KOPT-K1 (cell line): ENCODE measurements around the gene CADPS2.

Experiments
- H3K27ac ChIP-seq: fragments of 200-600 bp; sonication (generic); 2 replicates; pipeline ENCODE4 v1.5.1; 2016; ENCODE audit warnings: antibody characterized with exemption, mild to moderate bottlenecking, low read depth, low read length; ENCODE audit not compliant: poor library complexity, severe bottlenecking
- H3K36me3 ChIP-seq: fragments of 200-600 bp; sonication (generic); 2 replicates; pipeline ENCODE4 v1.5.1; 2017; ENCODE audit warnings: antibody characterized with exemption, mild to moderate bottlenecking, low read length, moderate library complexity; ENCODE audit not compliant: insufficient read depth
- H3K9me3 ChIP-seq: fragments of 200-600 bp; sonication (generic); 2 replicates; pipeline ENCODE4 v1.5.1; 2017; ENCODE audit warnings: antibody characterized with exemption, low read length, mild to moderate bottlenecking; ENCODE audit not compliant: insufficient read depth, poor library complexity, severe bottlenecking

CADPS2 gene

DNA sequence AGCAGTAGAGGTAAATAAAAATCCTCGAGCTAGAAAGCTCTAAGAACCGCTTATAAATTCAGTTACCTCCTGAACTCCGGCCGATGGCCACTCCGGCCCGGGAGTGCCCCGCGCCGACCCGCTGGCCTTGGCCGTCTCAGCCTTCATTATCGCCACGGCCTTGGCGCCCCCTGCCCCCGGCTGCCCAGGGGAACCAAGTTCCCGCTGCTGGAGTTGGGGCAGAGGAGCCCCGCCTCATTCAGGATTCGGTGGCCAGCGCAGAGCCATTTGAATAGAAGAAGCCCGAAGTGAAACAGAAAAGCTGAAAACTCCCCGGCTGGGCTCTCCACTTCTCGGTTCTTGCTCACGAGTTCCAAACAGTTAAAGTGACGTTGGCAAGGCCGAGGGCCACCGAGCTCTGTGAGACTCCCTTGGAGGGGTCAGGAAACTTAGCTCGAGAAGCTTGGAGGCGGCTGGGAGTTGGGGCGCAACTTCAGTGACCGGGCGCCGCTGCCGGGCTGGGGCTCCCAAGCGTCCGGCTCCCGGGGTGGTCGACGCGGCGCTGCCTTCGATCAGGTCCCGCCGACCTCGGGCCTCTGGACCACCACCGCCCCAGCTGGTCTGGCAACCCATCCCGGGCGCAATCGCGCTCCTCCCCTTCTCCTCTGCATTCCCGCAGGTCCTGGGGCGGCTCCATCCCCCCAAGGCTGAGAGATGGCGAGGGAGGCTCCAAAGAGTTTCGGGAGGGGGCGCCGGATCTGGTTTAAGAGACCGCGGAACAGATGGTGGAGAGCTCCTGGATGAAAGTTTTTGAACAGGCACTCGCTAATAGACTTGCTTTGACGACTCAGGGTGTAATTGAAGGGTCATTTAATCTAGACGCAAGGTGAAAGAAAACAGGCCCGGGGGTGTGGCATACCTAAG lies 575.9 kb downstream of the CADPS2 start:
- peaks cover 9% of the 10 kb centered on the region for H3K9me3 ChIP-seq
- no peaks in the 10 kb centered on the region for H3K36me3 ChIP-seq
- H3K27ac ChIP-seq: no peak overlapping the region

GRCh38 chr7:122309421-122309820 lies 576.8 kb downstream of the CADPS2 start:
- Histone ChIP-seq H3K27ac (no peak overlapping the region), H3K36me3 (no peaks in the 10 kb centered on the region), H3K9me3 (peaks cover 9% of the 10 kb centered on the region)

DNA sequence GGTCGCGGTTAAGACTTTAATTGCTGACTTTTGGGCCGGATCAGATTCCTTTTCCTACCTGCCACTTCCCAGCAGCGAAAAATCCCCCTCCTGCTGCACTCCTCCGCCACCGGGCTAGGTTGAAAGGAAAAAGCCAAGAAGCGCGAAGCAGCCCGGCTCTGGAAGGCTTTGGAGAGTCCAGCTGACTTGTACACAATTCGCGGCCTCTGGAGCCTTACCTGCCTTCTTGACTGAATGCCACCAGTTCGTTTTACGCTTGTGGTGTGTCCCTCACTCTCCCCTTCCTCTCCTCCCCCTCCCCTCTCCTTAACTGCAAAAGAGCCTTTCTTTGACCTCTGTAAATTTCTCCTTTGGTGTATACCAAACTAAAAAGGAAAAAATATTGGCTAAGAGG lies 579.0 kb downstream of the CADPS2 start:
- H3K36me3 ChIP-seq: no peaks in the 10 kb centered on the region
- H3K27ac ChIP-seq: no peak overlapping the region
- peaks cover 9% of the 10 kb centered on the region for H3K9me3 ChIP-seq

GRCh38 chr7:122306320-122307227 lies 579.7 kb downstream of the CADPS2 start:
- peaks cover 9% of the 10 kb centered on the region for H3K9me3 ChIP-seq
- no peaks in the 10 kb centered on the region for H3K36me3 ChIP-seq
- H3K27ac ChIP-seq: no peak overlapping the region

- Histone ChIP-seq H3K9me3 (peaks cover 9% of the 10 kb centered on the region), H3K27ac (no peak overlapping the region), H3K36me3 (no peaks in the 10 kb centered on the region)
These were observed 580.6 kb downstream of the CADPS2 start for GRCh38 chr7:122305475-122306319.

GRCh38 chr7:122304996-122305421 lies 581.3 kb downstream of the CADPS2 start:
- Histone ChIP-seq H3K9me3 (peaks cover 9% of the 10 kb centered on the region), H3K27ac (no peak overlapping the region), H3K36me3 (no peaks in the 10 kb centered on the region)

DNA sequence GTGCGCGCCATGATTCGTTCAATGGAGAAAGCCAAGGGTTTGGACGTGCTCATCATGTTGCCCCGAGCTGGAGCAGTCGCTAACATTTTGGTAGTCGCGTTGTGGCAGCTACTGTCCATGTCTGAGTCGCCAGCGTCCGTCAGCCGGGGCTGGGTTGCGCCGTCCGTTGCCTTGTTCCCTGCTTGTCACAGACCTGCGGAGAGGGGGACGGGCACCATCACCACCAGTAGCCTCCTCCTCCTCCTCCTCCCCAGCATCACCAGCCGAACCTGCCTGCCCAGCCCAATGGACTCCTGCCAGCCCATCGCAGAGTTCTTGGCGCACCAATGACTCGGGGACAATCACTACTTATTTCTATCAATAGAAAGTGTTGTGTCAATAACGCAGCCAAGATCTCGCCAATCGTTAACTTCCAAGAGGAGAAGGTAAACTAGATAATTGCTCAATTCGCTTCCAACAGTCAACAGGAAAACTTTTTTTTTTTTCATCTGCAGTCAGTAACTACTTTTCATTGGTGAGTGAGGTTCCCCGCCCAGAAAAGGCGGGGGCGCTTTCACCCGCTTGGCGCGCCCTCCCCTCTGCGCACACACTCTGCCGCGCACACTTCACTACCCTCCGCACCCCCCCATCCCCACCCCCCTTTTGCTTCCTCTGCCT lies 581.8 kb downstream of the CADPS2 start, which contains the start of gene FEZF1:
TSS of gene FEZF1 (minus strand) at position 432 of the 657 bp plus-strand sequence. CDS start at position 119, 313 bp downstream.
- H3K27ac ChIP-seq: no peak within 1 kb of the TSS
- peaks cover 9% of the 10 kb centered on the region for H3K9me3 ChIP-seq
- H3K36me3 ChIP-seq: no peaks in the 10 kb centered on the region

DNA sequence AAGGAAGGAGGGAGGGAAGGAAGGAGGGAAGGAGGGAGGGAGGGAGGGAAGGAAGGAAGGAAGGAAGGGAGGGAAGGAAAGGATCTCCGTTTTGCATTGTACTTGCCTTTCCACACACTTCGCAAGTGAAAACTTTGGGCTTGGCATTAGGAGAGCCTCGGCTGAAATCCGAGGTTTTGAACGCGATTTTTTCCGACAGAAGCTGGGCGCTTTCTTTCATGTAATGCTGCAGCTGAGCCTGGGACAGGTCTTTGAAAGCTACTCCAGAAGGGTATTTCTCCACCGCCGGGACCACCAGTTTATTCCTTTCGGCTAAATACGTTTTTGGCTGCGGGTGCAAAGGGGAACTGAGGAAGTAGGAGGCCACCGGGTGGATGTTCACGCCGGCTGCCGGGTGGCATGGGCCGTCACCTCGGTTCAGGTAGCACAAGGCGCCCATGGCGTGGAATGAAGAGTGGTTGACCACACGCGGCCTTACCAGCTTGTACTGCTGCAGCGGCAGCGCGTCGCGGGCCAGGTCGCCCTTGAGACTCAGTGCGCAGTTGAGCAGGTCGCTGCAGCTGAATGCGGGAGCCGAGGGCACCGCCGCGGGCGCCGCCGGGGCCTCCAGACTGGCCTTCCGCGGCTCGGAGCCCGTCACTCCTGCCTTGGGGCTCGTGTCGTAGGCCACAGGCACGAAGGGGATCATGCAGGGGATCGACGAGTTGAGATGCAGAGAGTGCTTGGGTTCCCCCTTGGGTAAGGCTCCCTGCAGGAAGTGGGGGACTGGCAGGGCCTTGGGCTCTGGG lies 582.5 kb downstream of the CADPS2 start:
- peaks cover 9% of the 10 kb centered on the region for H3K9me3 ChIP-seq
- H3K27ac ChIP-seq: no peak overlapping the region
- no peaks in the 10 kb centered on the region for H3K36me3 ChIP-seq

DNA sequence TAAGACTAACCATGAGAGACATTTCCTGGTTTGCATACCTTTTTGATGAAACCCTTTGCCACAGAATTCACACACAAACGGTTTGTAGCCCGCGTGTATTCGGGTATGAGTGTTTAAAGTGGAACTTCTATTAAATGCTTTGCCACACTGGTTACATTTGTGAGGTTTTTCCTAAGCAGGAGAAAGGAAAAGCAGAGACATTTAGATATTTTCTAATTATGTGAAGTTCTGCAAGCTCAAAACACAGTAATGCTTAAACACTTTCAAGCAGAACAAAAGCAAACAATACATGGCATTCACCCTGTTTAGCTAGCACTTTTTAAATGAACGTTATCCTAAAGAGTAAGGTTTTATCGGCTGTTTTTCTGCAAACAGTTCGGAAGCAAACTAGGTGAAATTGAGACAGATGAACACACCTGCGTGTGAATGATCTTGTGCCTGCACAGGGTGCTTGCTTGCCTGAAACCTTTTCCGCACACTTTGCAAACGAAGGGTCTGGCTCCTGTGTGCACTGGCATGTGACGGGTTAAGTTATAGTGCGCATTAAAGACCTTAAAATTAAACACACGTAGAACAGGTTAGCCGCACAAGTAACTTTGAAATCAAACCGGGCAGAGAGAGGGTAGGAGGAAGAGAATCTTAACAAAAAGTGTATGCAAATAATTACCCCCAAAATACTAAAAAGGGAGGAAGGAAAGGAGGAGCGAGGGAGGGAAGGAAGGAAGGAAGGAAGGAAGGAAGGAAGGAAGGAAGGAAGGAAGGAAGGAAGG lies 583.3 kb downstream of the CADPS2 start:
- Histone ChIP-seq H3K9me3 (peaks cover 9% of the 10 kb centered on the region), H3K27ac (no peak overlapping the region), H3K36me3 (no peaks in the 10 kb centered on the region)

DNA sequence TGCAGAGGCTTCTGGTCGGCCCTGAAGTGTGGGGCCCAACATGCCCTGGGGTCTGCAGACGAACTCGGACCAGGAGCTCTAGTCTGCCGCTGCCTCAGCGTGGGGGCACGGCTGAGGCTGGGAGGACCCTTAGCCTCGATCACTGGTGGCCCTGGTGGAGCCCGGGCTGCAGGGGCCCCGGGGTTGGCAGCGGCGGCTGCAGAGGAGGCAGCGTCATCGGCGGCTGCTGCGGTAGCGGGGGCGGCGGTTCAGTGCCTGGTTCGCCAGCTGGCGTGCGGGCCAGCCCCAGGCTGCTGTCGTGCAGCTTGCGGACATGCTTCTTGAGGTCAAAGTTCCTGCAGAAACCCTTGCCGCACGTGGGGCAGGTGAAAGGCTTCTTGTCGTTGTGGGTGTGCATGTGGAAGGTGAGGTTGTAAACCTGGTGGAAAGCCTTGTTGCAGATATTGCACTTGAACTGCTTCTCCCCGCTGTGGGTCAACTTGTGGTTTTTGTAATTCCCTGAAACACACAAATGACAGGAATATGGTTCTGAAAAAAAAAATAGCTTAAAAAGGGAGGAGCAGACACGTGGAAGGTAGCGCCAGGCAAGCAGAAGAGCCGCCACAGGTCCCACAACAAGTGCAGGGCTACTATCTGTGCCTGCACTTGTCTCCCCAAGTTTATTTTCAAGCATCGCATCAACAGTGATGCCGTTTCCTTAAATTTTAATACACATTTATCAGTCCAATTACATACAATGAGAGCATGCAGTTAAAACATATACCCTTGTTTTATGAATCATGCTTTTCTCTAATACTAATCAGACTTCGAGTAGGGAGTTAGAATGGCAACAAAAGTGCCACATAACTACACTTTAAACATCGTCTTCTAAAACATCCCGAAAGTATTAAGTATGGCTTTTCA lies 584.2 kb downstream of the CADPS2 start:
- no peak overlapping the region for H3K27ac ChIP-seq

DNA sequence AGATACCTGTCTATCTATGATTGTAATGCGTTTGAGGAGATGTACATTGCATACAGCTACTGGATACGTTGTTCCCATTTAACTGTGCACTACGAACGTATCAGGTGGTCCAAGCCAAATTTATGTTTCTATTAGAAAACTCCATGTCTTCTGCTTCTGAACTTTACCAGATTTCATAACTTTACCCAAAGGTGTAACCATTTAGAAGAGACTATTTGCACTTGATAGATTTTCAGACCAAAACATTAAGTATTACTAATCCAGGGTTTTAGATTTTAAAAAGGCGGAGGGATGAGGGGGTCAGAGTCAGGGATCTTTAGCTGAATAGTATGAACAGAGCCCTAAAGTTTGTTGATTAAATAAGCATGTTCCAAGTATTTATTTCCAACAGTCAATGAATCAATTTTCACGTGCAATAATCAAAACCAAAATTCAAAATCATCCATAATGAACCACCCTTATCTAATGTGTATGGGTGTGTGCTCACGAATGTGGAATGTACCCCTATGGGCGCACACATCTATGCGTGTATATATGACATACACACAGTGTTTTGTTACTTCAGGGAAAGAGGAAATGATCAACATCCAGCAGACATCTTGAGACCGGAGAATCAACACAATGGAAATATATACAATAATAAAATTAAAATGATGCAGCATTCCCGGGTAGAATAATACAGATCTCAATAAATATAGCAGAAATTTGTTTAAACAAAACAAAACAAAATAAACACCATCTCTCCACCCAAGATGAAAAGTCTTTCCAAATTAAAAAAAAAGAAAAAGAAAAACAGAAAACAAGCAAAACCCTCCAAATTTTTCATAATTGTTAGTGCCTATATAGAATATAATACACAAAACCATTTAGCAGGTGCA lies 585.1 kb downstream of the CADPS2 start:
- Histone ChIP-seq H3K9me3 (peaks cover 7% of the 10 kb centered on the region), H3K27ac (no peak overlapping the region), H3K36me3 (no peaks in the 10 kb centered on the region)

More for the DNA sequence above, 584.2 kb downstream of the CADPS2 start:
- no peaks in the 10 kb centered on the region for H3K36me3 ChIP-seq
- H3K9me3 ChIP-seq: peaks cover 9% of the 10 kb centered on the region
